K562 treated with DMSO at 1 percent for 12 hours (cell line): ENCODE measurements around the gene SLC49A3. TPM values are rescaled to one million over a fixed set of nuclear protein-coding genes. Genes with fewer than 3 reads are reported as not detected.

ENCODE experiments used
- total RNA-seq: library from RNA; unstranded; fragments of 300-600 nt; gene quantifications from 2 replicates; pipeline ENCODE4 v1.2.3, GENCODE V29; 2022; ENCODE audit not compliant: insufficient read depth

Gene SLC49A3
- not detected in 2 replicates for total RNA-seq

GRCh38 chr4:688854-689681 lies at the start of gene SLC49A3:
SLC49A3 (minus strand) TSS chr4:689151; CDS start chr4:689127, 24 bp downstream.

GRCh38 chr4:705278-706082 lies 16.5 kb upstream of the SLC49A3 start, which contains the start of gene PCGF3:
PCGF3 (plus strand) TSS chr4:705832; CDS start chr4:733681, 27,849 bp downstream.

GRCh38 chr4:674172-675035 lies 14.5 kb downstream of the SLC49A3 start, which contains the start of the genes ATP5ME and MYL5:
ATP5ME (minus strand) TSS chr4:674276; CDS start chr4:674247, 29 bp downstream.
MYL5 (plus strand) TSS chr4:674542; CDS start chr4:678027, 3,485 bp downstream.

Other genes with a start within 250 kb of the SLC49A3 start
- gene ZNF721, start 190.0 kb downstream of the SLC49A3 start, total RNA-seq, result 12.2 and 24.1 TPM in 2 replicates
- 17.4 and 43.6 TPM in 2 replicates for gene PIGG, start 189.9 kb downstream of the SLC49A3 start, total RNA-seq
- not detected in 2 replicates for gene TMEM271, start 112.9 kb downstream of the SLC49A3 start, total RNA-seq
- not detected in 2 replicates for gene PDE6B, start 63.6 kb downstream of the SLC49A3 start, total RNA-seq
- 253 and 375 TPM in 2 replicates for gene ATP5ME, start 14.9 kb downstream of the SLC49A3 start, total RNA-seq
- 1.5 and 6.2 TPM in 2 replicates for gene MYL5, start 14.6 kb downstream of the SLC49A3 start, total RNA-seq
- gene PCGF3, start 16.7 kb upstream of the SLC49A3 start, total RNA-seq, result 36.4 and 41.6 TPM in 2 replicates
- gene CPLX1, start 137.0 kb upstream of the SLC49A3 start, total RNA-seq, result not detected in 2 replicates
- gene GAK, start 243.2 kb upstream of the SLC49A3 start, total RNA-seq, result 99.7 and 106 TPM in 2 replicates
- gene TMEM175, start 243.3 kb upstream of the SLC49A3 start, total RNA-seq, result 31.2 and 48.5 TPM in 2 replicates